ENCODE data around the gene HOXC10.
A peak's percentile ranks its signal among the peaks of the same experiment; 100 is the strongest.

The HOXC10 gene

DNA sequence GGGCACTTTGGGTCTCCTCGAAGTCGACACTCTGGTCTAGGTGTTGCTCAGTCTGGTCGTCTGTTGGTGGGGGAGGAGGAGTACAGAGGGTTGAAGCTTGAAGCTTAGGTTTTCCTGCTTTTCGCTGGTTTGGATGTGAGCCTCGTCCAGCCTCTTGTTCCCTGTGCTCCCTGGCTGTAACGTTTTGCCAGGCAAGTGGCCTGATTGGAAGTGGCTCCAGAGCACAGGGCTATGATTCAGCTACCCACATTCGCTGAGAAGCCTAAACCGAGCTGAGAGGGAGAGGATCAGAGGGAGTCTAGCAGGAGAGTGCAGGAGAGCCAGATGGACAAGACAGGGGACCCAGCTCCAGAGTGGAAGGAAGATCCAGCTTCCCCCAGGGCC lies 6.1 kb downstream of the HOXC10 start:
- DNase-seq (ENCODE audit: low spot score): no peak

DNA sequence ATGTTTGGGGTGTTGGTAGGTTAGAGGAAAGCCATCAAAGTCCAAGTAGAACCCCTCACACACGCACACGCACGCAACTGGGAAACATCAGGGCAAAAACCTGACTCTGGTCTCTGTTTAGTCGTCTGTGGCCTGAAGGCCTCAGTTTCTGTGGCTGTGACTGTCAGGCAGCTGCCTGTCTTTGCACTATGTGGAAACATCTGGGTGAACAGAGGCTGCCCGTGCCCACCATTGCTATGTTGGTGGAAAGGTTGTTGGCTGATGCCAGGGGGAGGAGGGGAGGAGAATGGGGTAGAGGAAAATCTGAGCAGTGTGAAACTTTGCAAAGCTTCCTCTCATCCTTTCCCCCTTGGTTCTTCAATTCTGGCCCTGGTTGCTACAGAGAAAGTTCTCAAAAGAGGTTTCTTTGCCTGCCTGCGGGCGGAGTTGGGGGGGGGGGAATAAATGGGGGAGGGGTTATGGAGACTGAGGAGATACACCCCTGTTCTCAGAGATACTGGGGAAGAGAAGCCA lies 7.5 kb downstream of the HOXC10 start:
- DNase-seq (ENCODE audit: low spot score): no peak

DNA sequence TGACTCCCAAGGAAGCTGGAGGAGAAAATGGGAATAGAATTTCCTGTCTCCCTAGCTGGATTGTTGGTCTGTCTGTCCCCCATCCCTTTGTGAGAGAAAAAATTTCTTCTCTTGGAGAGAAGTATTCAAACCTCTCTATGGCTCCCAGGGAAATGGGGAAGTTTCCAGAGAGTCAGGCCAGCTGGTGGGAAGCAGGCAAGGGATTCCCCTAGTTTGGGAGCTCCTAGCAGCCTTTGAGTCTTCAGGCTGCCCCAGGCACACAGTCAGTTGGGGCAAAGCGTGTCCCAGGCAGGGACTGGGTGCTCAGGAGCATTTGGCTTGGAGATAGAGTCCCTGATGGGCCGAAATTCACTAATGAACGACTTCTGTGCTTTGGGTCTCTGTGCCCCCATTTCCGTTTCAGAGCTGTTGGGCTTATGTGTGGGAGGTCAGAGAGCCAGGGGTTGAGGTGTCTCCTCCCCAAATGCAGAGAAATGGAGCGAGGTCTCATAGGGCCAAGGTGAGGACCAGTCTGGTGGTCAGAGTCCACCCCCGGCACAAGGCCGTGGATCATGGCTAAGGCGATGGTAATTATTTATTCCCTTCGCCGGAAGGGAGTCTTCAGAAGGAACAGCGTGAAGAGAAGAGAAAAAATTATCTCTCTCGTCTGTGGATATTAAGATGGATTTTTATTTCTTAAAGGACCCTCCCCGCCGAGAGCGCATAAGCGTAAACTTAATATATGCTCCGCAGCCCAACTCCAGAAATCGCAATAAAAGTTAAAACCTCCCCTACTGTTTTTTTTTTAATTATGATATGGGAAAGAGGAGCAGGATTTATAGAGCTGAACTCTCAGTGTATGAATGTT lies 8.4 kb downstream of the HOXC10 start:
- DNase-seq (ENCODE audit: low spot score): no peak

DNA sequence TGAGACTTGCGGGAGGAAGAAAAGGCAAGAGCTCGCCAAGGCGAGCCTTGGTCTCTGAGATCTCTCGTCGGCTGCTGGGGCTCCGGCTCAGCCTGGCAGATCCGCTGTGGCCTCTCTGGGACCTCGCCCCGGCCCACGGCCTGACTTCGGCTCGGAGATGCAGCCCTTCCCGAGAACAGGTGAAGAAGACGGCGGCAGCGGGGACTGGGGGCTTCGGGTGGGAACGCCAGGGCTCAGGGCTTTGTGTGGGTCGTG lies 9.0 kb downstream of the HOXC10 start:
- DNase-seq (ENCODE audit: low spot score): no peak

DNA sequence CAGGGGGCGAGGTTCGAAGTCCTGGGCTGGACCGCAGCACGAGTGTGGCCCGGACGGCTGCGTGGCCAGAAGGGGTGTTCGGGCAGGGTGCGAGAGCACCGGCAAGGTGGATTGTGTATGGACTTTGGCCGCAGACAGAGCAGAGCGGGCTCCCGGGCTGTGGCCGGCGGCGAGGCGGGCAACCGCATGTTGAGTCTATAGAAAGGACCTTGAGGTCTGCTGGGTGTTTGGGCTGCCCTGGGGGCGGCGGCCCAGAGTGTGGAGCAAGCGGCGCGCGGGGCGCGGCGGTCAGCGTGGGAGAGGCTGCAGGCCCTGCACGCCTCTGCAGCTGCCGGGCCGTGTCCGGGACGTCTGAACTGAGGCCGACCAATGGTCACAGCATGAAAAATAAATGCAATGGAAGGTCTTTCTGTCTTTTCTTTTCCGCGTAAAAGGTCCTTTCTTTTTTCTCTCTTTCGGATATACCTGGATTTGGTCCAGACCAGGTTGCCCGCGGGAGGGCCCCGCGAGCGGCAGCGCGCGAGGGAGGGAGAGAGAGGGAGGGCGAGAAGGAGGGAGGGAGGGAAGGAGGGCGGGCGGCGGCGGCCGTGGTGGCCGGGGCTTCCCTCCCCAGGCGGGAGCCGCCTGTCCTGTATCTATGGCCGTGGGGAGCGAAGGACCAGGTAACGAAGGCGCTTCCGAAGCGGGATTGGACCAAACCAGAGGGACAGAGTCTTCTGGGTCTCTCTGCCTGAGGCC lies 9.5 kb downstream of the HOXC10 start:
- no peak for DNase-seq (ENCODE audit: low spot score)

DNA sequence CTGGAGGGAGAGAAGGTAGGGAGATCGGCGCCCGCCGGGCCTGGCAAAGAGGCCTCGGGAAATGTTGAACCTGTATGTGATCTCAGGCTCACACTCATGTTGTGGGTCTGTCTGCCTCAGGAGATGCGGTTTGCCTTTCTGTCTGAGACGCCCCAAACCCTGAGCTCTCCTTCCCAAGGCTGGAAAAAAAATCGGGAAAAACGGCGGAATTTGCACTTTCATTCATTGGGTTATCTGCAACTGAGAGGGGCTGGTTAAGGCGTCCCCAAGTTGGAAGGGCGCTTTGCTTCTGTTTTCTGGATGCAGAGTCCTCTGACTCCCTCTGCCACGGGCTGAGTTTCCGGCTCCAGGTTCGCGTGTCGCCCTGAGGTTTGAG lies 10.0 kb downstream of the HOXC10 start:
- DNase-seq (ENCODE audit: low spot score): peak; percentile 18

DNA sequence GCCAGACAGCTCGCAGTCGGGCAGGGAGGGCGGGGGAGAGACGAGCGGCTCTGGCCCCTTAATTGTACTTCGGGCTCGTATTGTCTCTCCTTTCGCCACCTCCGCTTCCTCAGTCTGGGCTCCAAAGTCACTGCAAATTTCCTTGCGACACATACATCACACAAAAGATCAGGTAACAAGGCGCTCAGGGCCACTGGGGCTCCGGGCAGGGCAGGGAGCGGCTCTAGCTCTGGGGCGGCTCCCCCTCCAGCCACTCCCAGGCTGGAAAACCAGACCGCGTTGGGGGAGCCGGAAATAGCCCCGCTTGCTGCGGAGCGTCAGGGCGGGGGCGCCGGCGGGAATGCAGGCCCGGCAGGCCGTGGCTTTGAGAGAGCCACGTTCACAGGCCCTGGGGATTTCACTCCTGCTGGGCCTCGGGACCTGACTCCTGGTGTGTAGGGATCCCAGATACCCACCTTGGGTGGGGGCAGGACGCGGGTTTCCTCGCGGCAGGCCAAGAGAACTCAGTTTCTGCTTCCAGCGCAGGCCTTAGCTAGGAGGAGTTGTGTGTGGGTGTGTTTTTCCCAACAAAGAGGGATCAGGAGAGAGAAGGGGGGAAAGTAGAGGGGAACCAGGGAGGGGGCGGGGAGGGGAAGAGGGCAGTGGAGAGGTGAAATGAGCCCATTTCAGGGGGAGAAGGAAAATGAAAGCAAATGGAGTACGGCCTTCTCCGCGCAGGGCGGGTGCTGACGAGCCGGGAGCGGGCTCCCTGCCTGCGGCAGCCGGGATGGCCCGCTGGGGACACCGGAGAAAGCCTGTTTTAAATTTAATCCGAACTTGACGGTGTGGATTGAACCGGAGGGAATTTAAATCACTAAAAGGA lies 10.7 kb downstream of the HOXC10 start:
- no peak for DNase-seq (ENCODE audit: low spot score)

DNA sequence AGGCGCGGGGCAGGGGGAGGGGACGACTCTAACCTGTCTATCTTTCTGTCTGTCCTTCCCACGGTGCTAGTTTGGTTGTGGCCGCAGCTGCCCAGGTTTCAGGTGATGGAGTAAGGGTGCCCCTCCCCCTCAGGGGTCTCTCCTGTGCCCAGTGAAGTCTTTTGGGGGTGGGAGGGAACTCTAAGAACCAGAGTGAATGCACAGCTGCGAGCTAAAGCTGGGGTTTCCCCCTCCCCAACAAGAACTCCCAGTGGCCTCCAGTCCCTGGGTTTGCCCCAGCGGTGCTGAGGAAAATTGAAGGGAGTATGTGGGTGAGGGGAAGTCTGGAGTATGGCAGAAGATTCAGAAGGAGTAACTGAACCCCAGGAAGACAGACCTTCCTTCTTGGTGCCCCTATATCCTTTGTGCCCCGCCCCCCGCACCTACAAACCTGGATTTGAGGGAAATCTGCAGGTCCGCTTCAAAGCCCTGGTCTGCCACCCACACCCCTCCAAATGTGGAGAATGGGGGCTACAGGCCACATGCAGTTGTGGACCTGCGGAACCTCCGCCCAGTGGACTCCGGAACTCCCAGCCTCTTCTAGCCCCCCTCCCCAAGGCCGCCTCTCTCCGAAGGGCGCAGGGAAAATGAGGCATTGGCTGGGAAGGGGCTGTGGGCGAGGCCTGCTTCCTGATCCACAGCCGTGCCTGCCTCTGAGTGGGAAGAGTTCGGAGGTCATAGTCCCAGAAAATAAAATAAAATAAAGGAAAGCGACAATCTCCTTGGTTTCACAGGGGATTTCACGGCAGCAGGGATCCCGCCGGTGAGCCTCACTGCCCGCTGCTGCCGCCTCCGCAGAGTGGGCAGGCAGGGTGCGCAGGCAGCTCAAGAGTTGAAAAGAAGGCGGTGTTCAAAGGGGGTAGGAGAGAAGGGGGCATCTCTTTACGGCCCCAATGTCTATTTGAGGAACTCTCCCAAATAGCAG lies 11.6 kb downstream of the HOXC10 start:
- DNase-seq (ENCODE audit: low spot score): no peak

DNA sequence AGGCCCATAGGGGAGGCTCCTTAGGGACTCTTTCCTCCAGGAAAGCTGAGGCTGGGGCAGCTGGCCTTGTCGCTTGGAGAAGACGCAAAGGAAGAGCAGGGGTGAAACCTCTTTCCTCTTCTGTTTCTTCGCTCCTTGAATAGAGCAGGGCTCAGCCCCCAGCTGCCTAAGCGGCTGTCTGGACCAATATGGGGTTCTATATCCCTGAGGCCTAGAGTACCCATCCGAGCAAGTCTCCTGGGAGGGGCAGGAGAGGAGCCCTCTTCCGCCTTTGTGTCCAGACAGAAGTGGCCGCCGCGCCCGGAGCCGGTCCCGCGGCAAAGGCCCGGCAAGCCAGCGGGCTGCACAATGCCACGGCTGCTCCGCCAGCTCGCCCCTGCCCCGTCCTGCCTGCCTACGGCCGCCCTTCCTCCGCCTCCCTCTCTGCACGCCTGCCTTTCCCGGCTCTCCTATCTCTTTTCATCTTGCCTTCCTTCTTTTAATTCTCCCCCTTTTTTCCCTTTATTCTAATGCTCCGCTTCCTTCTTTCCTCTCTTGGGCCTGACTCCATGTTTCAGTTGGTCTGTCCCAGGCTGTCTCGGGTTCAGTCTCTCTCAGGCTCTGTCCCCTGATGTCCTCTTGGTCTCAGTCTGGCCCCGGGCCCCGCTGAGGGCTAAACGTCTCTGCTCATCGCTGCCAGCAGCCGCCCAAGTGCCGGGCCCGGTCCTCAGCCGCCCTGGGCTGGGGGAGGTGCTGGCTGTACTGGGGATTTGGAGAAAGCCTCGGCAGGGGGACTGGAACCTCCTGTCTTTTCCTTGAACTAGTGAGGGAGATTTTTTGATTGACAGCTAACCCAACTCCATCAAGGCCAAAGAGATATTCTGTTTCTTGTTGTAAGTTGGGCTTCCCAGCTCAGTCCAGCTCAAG lies 12.5 kb downstream of the HOXC10 start:
- DNase-seq (ENCODE audit: low spot score): no peak

DNA sequence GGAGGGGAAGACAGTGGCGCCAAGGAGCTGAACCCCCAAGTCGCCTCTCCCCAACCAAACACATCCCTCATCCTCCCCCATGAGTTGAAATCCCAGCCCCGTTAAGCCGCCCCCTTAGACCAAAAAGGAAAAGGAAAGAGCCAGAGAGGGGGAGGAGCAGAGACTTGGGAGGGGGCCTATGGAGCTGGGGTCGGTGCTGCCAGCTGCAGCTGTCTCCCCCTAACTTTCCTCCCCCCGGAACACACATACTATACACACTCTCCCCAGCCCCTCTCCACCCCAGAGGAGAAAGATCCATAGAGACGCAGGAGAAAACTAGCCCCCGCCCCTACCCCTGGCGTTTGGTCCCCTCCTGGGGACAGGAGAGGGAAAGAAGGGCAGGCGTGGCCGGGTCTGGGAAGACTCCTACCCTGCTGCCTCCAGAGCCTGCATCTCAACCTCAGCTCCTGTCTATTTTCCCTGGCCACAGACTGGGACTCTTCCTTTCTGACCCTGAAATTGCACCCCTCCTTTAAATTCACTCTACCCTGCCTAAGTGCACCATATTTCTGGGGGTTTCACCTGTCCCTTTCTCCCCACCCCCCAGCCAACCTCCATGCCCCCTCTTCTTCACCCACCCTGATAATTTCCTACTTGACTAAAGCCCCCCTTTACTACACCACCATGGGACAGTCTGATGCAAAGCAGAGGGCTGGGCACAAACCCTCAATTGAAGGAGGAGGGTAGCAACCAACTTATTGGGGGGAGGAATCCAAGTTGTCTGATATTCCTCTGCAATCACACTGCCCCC lies 13.4 kb downstream of the HOXC10 start:
- DNase-seq (ENCODE audit: low spot score): no peak

DNA sequence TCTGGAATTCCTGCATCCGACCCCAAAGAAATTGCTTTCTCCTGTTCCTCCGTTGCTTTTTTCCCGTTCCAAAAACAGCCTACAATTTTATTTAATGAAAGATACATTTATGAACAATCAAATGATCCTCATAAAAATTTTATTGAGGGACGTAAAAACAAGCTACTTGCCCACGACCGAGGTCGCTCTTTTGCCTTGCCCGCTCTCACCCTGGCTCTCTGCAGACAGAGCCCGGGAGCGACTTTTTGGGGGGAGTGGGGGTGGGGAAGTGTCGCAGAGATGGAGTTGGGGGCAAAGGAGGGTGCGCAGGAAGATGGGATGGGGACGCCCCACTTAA lies 13.9 kb downstream of the HOXC10 start:
- DNase-seq (ENCODE audit: low spot score): no peak

DNA sequence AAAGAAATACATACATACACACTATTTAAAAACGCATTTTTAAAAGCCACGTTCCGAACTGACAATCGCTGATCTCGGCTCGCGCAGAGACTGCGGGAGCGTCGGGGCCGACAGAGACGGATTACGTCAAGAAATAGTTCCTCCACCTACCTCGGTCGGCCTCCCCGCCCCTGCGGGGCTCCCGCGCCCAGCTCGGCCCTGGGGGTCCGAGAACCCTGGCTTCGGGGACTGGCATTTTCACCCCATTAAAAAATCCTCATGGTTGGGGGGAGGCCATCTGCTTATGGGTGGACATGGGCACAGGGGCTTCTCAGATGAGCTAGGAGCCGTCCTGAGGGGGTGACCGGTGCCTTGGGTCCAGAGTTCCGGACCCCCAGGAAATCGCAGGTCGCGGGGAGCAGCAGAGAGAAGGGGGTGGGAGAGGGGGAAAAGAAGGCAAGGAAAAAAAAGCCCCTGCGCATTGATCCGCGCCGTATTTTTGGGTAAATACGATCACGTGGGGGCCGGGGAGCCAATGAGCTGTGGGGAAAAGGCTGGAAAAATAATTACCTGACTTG lies 14.7 kb downstream of the HOXC10 start:
- DNase-seq (ENCODE audit: low spot score): no peak

DNA sequence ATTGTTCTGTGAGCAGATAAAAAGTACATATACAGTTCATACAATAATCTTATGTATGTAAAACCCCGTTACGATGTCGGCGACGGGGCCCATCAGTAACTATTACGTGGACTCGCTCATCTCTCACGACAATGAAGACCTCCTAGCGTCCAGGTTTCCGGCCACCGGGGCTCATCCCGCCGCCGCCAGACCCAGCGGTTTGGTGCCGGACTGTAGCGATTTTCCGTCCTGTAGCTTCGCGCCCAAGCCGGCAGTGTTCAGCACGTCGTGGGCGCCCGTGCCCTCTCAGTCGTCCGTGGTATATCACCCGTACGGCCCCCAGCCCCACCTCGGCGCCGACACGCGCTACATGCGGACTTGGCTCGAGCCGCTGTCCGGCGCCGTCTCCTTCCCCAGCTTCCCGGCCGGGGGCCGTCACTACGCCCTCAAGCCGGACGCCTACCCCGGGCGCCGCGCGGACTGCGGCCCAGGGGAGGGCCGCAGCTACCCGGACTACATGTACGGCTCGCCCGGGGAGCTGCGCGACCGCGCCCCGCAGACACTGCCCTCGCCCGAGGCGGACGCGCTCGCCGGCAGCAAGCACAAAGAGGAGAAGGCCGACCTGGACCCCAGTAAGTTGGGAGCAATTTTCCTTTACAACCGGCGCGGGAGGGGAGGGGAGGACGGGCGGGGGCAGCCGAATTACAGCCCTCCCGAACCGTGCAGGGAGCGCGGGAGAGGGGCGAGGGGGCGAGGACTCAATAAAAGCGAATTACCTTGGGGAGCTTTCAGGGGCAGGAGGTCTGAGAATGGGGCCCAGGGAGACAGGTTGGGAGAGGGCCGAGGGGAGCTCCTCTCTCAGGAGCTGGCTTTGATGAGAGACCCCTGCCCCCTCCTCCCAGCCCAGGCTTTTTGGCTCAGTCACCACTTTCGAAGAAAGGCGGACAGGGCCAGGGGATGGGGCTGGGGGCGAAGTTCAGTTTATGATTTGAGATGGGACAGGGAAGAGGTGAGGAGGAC lies 15.5 kb downstream of the HOXC10 start, which contains the start of gene HOXC9:
Gene HOXC9, plus strand, starts transcription at position 46 of the 999 bp plus-strand sequence. Its CDS starts 28 bp downstream, at position 74.
- no peak for DNase-seq (ENCODE audit: low spot score)

DNA sequence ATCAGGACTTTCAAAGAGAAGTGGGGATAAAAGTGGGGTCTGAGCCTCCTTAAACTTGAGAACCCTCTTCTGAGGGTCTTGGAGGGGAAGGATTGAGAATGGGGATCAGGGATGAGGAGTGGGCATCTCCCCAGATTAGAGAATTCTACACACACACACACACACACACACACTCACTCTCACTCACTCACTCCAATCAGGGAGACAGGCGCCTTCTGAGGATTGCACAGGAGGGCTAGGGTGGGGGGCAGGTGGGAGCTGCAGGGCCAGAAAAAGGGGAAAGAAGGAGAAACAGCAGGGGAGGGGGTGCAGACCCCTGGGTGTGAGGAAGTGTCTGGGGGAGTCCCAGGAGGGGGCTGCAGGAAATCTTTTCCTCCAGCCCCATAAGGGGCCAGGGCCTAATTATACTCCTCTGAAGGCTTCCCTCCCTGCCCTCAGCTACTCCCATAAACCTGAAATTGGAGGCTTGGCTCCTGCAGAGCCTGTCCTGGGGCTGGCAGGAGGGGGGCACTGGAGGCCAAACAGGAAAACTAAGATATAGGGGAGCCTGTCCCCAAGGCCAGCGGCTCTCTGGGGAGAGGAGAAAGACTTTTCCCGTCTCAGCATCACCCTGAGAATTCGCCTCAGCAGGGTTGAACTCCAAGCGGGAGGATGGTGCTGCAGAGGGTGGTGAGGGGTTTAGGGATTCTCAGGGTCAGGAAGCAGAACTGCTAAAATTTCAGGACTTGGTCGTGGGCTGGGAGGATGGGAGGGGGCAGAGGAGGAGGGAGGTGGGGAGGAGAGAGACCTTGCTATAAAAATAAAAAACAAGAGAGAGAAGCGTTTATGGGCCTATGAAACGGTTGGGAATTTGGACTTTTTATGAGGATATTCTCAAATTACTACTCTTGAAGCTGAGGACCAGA lies 16.6 kb downstream of the HOXC10 start:
- no peak for DNase-seq (ENCODE audit: low spot score)

DNA sequence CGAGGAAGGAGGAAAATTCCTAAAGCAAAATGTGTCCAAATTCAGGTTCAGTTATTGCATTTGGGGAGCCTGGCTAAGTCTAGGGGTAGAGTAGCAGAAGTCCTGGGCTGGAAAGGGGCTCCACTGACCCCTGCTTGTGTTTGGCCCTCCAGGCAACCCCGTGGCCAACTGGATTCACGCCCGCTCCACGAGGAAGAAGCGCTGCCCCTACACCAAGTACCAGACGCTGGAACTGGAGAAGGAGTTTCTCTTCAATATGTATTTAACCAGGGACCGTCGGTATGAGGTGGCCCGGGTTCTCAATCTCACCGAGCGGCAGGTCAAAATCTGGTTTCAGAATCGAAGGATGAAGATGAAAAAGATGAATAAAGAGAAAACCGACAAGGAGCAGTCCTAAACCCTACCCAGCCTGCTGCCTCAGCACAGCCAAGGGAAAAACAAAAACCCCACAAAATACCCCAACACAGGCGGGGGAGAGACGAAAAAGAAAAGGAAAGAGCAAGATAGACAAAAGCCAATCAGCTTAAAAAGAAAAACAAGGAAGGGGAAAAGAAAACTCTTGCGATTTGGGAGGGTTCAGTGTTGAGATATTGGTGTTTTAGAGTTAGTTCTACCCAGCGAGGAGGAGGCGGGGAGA lies 17.4 kb downstream of the HOXC10 start:
- DNase-seq (ENCODE audit: low spot score): no peak

DNA sequence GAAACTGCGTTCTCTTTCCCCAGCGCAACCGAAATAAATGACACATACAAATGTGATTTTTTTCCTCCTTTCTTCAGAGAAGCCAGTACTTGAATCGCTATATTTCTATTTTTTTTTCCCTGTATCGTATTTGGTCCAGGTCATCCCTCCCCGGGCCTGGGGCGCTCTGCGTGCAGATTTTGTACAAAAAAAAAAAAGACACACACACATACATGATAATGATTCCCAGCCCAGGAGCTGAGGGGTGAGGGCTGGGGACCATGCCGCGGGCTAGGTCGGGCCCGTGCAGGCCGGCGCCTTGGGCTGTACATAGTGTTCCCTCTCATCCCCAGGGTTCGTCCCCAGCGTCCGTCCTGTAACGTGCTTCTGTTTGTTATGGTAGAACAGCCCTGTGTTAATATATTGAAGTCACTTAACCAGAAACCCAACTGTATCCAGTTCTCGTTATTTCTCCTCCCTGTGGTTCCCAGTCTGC lies 18.0 kb downstream of the HOXC10 start:
- DNase-seq (ENCODE audit: low spot score): no peak

All from CD4-positive, alpha-beta T cell treated with Interleukin-15 for 4 hours (primary cell).